Ishikawa (cell line): Measurements from ENCODE around the gene FAM222A.

Source experiments
- CEBPB ChIP-seq: IDR thresholded peaks from 2 replicates; pipeline ENCODE4 v1.6.1; 2012
- CREB1 ChIP-seq: IDR thresholded peaks from 2 replicates; pipeline ENCODE4 v1.6.1; 2012; ENCODE audit warnings: low read depth
- EGR1 ChIP-seq: IDR thresholded peaks from 2 replicates; pipeline ENCODE4 v1.6.1; 2012
- EP300 ChIP-seq: IDR thresholded peaks from 2 replicates; pipeline ENCODE4 v1.6.1; 2012; ENCODE audit warnings: borderline replicate concordance
- FOXM1 ChIP-seq: IDR thresholded peaks from 2 replicates; pipeline ENCODE4 v1.6.1; 2012; ENCODE audit warnings: low read depth, borderline replicate concordance
- MAX ChIP-seq: IDR thresholded peaks from 2 replicates; pipeline ENCODE4 v1.6.1; 2012
- NFIC ChIP-seq: IDR thresholded peaks from 2 replicates; pipeline ENCODE4 v1.6.1; 2012
- RAD21 ChIP-seq: IDR thresholded peaks from 2 replicates; pipeline ENCODE4 v1.6.1; 2012; ENCODE audit warnings: low read depth
- REST ChIP-seq: IDR thresholded peaks from 2 replicates; pipeline ENCODE4 v1.6.1; 2012; ENCODE audit warnings: low read depth, mild to moderate bottlenecking
- TAF1 ChIP-seq: IDR thresholded peaks from 2 replicates; pipeline ENCODE4 v1.6.1; 2012; ENCODE audit warnings: low read depth, mild to moderate bottlenecking
- TCF12 ChIP-seq: IDR thresholded peaks from 2 replicates; pipeline ENCODE4 v1.6.1; 2012; ENCODE audit warnings: low read depth
- TEAD4 ChIP-seq: IDR thresholded peaks from 2 replicates; pipeline ENCODE4 v1.6.1; 2012
- USF1 ChIP-seq: IDR thresholded peaks from 2 replicates; pipeline ENCODE4 v1.6.1; 2012
- YY1 ChIP-seq: IDR thresholded peaks from 2 replicates; pipeline ENCODE4 v1.6.1; 2012; ENCODE audit warnings: low read depth
- ZBTB7A ChIP-seq: IDR thresholded peaks from 2 replicates; pipeline ENCODE4 v1.6.1; 2012; ENCODE audit warnings: low read depth

FAM222A gene

GRCh38 chr12:109716512-109717389, 3.1 kb downstream of the FAM222A start:
- TF ChIP-seq EP300 (no peak), REST (no peak), YY1 (no peak), MAX (no peak), RAD21 (no peak), ZBTB7A (no peak), EGR1 (no peak), NFIC (no peak), USF1 (no peak), CREB1 (no peak), TAF1 (no peak), FOXM1 (no peak), TEAD4 (no peak), CEBPB (no peak), TCF12 (no peak)

GRCh38 chr12:109717390-109718357, 4.0 kb downstream of the FAM222A start:
- no peak for TF ChIP-seq EP300
- no peak for TF ChIP-seq FOXM1
- TF ChIP-seq MAX = no peak
- no peak for TF ChIP-seq NFIC
- no peak for TF ChIP-seq TAF1
- no peak for TF ChIP-seq REST
- TF ChIP-seq RAD21 = no peak
- no peak for TF ChIP-seq EGR1
- TF ChIP-seq CEBPB = no peak
- no peak for TF ChIP-seq USF1
- no peak for TF ChIP-seq YY1
- TF ChIP-seq ZBTB7A = no peak

GRCh38 chr12:109718390-109718789, 4.8 kb downstream of the FAM222A start:
- no peak for TF ChIP-seq RAD21
- no peak for TF ChIP-seq TAF1
- no peak for TF ChIP-seq REST
- TF ChIP-seq YY1 = no peak
- no peak for TF ChIP-seq CEBPB
- no peak for TF ChIP-seq MAX
- TF ChIP-seq USF1 = no peak
- no peak for TF ChIP-seq FOXM1
